ENCODE data around the gene RPS6KA5.
"Not testable (repeated sequence)": the region's sequence is repeated elsewhere in the genome, so short reads cannot be mapped to it uniquely, and the experiment has no call there.

Gene RPS6KA5

GRCh38 chr14:91060351-91061055, at the start of gene RPS6KA5:
Gene RPS6KA5, minus strand, starts transcription at chr14:91060641. Its CDS starts 207 bp downstream, at chr14:91060434.
- peak; percentile 100 for DNase-seq

DNA sequence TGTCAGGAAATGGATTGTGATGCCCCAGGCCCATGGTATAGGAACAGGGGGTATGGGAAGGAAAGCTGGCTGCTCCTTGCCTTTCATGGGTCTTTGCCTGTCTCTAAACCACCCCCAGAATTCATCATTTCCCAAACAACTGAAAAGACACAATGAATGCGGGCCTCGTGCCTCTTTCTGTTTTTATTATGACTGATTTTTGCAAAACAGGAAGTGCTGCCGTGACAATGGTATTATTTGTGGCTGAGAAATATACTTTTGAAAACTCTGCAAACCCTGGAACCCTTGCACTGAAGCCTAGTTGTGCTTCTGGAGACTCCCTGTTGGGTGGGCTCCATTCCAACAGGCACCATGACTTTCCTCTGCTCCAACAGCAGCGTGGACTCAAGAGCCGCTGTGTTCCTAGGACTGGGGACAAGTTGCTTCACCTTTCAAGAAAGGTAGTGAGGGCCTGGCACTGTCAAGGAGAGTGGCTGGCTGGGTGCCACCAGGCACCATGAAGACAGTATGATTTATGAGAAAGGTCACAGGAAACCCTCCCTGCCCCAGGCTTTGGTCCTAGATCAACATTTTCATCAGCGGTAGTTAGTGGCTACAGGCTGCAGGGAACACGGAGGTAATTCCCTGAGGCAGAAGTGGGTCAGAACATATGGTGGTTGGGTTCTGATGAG, 48.6 kb upstream of the RPS6KA5 start:
- no peak for DNase-seq

DNA sequence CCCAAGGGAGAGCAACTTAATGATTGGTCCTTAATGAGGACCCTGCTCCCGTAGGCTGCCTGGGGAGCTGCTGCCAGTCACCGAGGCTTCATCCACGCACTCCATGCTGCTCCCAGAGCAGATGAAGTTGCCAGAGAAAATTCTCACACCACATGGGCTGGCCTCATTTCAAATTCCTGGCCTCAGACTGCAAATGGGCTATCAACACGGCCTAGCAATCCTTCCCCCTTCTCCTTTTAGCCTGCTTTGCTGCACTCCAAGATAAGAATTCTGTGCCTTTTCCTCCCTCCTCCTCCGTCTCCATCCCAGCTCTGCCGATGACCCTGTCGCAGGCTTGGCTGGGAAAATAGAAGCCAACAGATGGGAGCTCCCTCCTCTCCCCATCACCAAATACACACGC, 42.7 kb upstream of the RPS6KA5 start:
- no peak for DNase-seq

GRCh38 chr14:91100102-91100501, 39.7 kb upstream of the RPS6KA5 start:
- no peak for DNase-seq

GRCh38 chr14:91098591-91098990, 38.1 kb upstream of the RPS6KA5 start:
- DNase-seq, result no peak

GRCh38 chr14:91097657-91098056, 37.2 kb upstream of the RPS6KA5 start:
- not testable (repeated sequence) for DNase-seq

DNA sequence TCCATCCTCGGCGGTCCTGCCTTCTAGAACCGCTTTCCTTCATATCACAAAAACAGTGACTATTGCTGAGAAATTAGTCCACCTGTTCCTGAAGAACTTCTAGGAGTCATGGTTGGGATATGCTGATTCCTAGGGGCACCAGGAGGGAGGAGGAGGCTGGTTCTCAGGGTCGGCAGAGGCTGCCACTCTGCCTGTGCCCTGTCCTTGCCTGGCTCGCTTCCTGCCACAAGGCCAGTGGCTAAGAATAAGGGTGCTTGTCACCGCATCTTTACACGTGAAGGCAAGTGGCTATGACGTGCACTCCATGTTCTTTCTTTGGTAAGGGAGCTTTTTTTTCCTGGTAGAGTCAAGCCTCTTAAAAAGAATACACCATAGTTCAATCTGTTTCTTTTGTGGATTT, 34.7 kb upstream of the RPS6KA5 start:
- no peak for DNase-seq

DNA sequence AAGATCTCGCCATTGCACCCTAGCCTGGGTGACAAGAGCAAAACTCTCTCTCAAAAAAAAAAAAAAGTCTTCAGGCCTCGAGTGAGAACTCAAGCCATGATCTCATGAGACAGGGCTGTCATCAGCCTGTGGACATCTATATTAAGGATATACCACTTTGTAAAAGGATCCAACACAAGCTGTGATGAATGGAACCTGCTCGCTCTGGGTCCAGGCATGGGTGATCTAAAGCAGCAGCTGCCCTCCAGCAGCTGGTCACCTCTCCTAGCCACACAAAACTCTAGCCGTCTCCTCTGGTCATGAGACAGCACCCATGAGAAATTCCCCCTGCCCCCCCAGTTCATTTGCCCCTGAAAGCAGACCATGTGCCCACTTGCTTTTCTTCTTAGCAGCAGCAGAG, 34.3 kb upstream of the RPS6KA5 start:
- no peak for DNase-seq

DNA sequence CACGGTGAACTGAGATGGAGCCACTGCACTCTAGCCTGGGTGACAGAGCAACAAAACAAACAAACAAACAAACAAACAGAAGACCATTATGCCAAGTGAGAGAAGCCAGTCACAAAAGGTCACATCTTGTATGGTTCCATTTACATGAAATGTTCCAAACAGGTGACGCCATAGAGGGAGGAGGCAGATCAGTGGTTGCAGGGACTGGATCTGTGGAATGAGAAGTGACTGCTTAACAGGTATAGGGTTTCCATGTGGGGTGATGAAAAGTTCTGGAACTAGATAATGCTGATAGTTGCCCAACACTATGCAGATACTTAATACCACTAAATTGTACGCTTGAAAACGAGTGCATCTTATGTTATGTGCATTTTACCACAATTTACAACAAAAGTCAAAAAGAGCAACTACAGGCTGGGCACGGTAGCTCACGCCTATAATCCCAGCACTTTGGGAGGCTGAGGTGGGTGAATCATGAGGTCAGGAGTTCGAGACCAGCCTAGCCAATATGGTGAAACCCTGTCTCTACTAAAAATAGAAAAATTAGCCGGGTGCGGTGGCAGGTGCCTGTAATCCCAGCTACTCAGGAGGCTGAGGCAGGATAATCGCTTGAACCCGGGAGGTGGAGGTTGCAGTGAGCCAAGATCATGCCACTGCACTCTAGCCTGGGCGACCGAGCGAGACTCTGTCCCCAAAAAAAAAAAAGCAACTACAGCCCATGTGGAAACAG, 33.5 kb upstream of the RPS6KA5 start:
- DNase-seq, result not testable (repeated sequence)

DNA sequence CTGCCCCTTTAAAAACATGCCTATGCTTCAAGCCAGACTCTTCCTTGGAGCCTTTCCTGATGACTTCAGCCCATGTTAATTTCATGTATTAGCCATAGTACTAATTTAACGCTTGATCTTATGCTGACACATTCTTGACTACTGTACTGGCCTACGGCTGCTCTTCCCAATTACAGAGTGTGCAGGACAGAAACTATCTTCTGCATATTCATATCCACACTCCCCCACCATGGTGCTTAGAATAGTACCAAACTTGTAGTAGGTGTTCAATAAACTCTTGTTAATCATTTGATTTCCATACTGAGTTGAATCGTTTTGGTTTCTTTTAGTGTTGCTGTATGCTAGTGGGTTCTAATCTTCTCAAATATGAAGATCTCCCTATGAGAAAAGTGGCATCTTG, 31.6 kb upstream of the RPS6KA5 start:
- DNase-seq, result no peak

DNA sequence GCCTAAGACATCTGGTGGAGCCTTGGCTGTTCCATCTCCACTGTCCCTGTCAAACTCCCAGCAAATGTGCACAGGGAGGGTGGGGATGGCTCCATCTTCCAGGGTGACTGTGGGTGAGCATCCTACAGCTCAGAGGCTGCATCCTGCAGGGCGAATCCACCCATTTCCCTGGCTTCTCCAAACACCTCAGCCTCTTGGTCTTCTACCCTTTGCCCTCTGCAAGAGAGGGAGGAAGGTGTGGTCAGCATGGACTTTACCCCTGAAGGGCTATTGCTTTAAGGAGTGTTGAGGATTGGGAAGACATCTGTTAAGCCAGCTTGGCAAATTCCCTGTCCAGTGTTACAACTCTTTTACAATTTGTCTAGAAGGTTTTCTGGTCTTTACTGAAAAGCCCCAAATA, 30.3 kb upstream of the RPS6KA5 start:
- DNase-seq, result no peak

- DNase-seq, result no peak
Observed at GRCh38 chr14:91089958-91090535, 29.6 kb upstream of the RPS6KA5 start.

- no peak for DNase-seq
Observed at GRCh38 chr14:91088585-91089235, 28.3 kb upstream of the RPS6KA5 start.

DNA sequence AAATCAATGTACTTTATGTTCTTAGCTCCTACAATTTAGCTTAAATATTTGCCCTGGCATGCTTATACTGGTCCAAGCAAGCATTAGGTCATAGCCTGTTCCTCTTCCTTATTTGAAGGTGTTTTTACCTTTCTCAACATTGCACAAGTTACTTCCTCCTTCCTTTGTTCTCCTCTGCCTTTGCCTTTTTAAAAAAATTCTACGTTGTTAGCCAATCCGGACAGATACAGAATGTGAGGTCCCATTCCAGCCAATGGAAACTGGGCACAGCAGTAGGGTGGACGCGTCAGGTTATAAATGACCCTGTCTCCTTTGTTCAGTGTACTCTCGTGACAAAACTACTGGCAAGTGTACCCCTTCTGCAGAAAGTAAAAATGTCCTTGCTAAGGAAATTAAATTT, 27.0 kb upstream of the RPS6KA5 start:
- DNase-seq, result not testable (repeated sequence)

GRCh38 chr14:91084516-91084915, 24.1 kb upstream of the RPS6KA5 start:
- no peak for DNase-seq

DNA sequence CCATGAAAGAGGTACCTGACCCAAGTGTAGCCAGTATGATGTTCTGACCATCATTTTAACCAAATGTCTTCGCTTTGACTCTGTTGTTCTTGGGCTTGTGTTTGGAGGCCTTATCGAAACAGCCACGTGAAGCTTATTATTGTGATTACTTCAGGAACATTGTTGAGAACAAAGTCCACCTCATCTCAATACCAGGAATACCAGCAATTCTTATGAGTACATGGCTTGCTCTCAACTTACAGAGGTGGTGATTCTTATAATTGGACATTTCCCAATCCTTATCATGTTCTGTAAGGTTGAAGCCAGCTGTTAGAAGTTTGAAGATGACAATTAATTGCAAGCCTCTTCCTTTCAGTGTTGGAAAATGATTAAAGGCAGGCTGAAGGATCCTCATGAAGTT, 21.8 kb upstream of the RPS6KA5 start:
- DNase-seq, result no peak

DNA sequence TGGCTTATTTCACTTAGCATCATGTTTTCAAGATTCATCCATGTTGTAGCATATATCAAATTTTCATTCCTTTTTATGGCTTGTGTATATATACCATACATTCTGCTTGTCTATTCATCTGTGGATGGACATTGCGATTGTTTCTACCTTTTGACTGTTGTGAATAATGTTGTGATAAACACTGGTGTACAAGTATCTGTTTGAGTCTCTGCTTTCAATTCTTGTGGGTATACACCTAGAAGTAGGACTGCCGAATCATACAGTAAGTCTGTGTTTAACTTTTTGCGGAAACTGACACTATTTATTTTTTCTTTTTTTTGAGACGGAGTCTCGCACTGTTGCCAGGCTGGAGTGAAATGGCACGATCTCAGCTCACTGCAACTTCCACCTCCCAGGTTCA, 19.6 kb upstream of the RPS6KA5 start:
- DNase-seq, result no peak

DNA sequence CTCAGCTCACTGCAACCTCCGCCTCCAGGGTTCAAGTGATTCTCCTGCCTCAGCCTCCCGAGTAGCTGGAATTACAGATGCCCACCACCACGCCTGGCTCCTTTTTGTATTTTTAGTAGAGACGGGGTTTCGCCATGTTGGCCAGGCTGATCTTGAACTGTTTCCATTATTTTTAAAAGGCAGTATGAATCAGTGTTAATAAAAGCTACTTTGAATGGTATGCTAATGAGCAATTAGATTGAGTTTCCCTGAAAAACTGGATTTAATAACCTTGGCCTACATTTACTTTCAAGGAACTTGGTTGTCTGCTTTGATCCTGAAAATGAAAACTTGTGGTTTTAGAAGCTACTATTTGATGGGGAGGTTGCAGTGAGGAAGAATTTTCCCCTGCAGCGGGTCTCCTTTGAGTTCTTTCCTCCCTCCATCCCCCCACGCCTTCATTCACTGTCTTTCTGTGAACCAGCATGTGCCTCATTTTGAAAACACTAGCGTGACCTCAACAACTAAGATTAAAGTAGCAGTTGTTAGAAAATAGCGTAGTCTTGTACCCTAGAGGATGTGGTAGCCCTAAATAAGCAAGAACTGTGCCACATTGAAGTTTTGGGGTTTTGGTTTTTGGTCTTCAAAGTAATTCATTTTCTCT, 17.8 kb upstream of the RPS6KA5 start:
- DNase-seq, result no peak

DNA sequence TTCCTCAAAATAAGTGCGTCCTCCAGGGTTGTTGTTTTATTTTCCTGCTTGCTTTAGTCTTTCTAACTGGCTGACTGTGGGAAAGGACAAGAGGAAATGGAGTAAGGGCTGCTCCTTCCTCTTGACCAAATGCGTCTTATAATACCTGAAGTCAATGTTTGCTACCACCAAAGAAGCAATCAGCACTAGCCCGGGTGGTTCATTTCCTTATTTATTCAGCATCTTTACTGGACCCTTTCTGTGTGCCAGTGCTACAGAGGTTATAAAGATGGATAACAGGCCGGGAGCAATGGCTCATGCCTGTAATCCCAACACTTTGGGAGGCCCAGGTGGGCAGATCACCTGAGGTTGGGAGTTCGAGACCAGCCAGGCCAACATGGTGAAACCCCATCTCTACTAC, 15.1 kb upstream of the RPS6KA5 start:
- no peak for DNase-seq

- no peak for DNase-seq
Observed at GRCh38 chr14:91070572-91070971, 10.1 kb upstream of the RPS6KA5 start.

GRCh38 chr14:91068642-91069041, 8.2 kb upstream of the RPS6KA5 start:
- DNase-seq, result peak; percentile 7

DNA sequence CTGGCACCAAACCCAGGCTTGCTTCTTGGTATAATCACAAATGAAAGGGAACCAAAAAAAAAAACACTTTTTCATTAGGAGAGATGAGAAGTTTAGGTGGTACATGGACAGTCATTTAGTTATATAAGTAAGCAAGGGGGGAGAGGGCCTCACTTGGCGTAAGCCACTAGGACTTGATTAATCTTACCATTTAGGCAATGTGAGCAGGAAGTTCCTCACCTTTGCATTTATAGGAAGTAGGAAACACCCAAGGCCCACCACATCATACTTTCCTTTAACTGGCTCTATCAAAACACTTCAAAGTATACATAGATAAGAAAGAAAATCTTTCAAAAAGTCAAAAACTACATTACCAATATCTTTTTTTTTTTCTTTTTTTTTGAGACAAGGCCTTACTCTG, 6.7 kb upstream of the RPS6KA5 start:
- no peak for DNase-seq

DNA sequence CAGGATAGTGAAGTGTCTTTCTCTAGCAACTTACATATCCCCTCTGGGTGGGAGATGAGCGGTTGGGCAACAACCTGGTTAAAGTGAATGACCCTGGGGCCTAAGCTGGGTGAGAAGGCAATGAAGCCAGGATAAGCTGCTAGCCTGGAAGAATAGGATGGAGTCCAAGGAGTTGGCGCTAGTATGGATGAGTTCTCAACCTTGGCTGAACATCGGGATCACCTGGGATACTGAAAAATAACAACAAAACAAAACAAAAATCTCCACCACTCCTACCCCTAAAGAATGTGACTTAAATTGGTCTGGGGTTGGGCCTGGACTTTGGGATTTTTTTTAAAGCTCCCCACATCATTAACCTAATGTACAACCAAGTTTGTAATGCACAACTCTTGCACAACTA, 4.8 kb upstream of the RPS6KA5 start:
- no peak for DNase-seq

Measured in fibroblast of upper back skin (primary cell).